ENCODE data around the gene OSBPL7.

OSBPL7 gene

GRCh38 chr17:47823519-47823918, 1.9 kb upstream of the OSBPL7 start:
- no peak for DNase-seq (ENCODE audit: low read depth in 2 of 2)

GRCh38 chr17:47822785-47823184, 1.2 kb upstream of the OSBPL7 start:
- DNase-seq (ENCODE audit: low read depth in 2 of 2), result no peak

GRCh38 chr17:47821031-47821423, 567 bp downstream of the OSBPL7 start:
- no peak for DNase-seq (ENCODE audit: low read depth in 2 of 2)

DNA sequence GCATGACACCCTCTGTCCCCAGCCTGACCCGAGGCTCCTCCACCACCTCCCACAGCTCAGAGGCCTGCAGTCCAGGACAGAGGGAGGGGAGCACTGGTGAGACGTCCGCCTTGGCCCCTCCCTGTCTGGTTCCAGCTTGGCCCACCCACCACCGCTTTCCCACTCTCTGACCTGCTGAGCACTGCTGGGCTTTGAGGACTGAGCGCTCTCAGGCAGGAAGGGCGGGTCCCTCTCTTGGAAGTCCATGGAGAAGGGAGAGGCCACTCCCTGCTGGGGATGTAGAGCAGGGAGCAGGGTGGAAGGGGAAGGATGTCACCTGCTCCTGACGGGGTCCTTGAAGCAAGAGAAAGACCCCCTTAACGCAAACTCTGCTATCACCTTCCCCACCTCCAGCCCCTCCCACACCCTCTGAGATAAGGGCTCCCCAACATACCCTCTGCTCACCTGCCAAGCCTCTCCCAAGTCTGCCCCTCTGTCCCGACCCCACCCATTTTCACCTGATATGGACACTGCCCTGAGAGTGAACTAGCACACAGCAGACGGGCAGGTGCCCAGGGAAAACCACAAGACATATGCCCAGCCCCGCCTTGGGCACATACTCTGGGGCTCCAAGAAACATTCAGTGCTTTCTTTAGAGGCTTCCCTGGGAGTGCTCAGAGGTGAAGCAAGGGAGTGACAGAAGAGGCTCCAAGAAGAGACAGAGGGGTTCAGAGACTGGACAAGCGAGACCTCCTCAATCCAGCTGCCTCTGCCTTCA, 1.4 kb downstream of the OSBPL7 start:
- no peak for DNase-seq (ENCODE audit: low read depth in 2 of 2)

DNA sequence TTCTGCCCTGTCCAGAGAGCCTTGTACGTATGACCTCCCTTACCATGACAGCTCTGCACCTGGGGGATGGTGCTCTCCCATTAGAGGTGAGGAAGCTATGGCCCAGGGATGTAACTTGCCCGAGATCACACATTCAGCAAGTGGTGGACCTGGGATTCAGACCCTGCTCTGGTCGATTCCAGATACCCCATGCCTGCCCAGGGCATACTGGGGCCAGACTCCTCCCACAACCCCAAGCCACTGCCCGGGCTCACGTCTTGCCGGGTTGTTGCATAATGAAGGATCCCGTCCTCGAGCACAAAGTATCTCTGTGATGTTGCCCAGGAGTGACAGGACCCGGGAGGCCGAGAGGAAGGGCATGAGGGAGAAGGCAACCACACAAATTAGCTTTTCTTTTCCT, 2.1 kb downstream of the OSBPL7 start:
- DNase-seq (ENCODE audit: low read depth in 2 of 2), result no peak

DNA sequence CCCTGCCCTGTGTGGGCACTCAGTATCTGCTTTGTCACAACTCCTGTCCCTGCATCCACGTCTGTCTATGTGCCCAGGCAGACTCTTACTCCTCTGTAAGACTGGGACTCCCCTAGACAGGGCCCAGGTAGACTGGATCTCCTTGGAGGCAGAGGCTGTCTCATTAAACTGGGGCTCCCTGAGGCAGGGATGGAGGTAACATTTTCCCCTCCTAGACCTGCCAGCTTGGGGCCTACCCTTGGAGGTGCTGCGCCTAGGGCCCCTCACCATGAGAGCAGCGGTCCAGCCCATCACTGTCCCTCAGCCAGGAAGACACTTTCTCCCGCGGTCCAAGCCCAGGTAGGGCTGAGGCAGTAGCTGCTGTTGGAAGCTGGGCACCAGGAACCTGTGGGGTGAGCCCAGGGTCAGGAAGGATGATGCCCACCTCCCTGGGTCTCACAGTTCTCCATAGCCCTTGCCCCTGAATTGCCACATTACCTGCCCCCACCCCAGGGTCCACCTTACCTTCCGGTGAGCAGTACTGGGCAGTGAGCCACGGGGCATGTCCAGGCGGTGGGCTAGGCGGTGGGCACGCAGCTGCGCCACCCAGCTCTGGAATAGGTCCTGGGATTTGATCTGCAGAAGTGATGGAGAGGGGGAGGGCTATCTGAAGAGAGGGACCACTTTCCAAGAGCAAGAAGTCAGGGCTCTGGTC, 3.4 kb downstream of the OSBPL7 start:
- DNase-seq (ENCODE audit: low read depth in 2 of 2), result no peak

DNA sequence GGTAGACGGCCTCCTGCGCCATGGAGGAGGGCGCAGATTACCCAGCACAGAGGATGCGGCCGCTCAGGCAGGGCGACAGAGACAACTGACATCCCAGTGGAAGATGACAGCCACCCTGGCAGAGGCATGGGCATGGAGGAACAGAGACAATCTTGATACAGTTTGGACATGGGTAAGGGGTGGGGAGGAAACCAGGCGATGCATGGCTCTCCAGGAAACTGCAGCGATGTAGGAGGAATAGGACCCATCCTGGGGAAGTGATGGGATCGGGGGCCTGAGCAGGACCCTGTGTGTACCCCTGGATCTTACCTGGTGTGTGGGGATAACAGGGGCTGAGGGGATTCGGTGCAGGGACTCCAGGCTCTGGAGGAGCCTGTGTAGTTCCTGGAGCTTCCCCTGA, 4.6 kb downstream of the OSBPL7 start:
- no peak for DNase-seq (ENCODE audit: low read depth in 2 of 2)

- no peak for DNase-seq (ENCODE audit: low read depth in 2 of 2)
Observed at GRCh38 chr17:47816111-47816735, 5.4 kb downstream of the OSBPL7 start.

GRCh38 chr17:47815106-47815918, 6.3 kb downstream of the OSBPL7 start:
- DNase-seq (ENCODE audit: low read depth in 2 of 2), result no peak

DNA sequence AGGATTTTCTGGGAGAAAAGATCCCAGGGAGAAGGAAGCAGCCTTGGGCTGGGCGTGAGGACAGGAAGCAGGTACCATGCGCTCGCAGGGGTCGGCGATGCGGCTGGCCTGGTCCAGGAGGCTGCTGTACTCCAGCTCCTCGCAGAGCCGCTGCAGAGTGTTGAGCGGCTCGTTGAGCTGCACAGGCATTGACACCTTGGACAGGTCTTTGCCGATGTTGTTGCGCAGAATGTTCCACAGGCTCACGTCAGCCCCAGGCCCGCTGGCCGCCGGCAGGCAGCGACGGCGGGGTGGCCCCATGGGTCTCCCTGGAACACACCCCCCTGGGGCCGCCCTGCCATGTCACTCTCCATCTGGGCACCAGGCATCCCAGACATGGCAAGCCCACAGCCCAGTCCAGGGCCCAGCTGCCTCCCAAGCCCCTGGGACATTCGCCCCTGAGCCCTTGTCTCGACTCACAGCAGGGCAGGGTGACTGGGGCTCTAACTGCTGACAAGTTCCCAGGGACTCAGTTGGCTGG, 8.0 kb downstream of the OSBPL7 start:
- DNase-seq (ENCODE audit: low read depth in 2 of 2), result no peak

DNA sequence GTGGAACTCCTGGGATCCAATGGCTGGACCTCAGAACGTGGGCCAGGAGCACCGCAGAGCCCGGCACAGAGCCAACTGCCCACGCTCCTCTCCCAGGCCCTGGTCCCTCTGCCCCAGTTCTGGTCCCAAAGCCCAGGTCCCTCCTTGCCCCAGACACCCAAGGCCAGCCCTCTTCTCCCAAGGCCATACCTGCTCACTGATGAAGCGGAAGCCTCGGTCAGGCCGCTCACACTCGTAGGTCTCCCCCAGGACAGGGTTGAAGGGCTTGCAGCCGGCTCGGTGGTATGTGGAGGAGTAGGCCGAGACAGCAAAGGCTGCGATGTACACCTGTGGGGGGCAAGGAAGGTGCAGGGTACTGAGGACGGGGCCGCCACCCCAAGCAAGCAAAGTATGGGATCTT, 8.5 kb downstream of the OSBPL7 start:
- DNase-seq (ENCODE audit: low read depth in 2 of 2), result no peak

GRCh38 chr17:47812146-47812920, 9.3 kb downstream of the OSBPL7 start:
- no peak for DNase-seq (ENCODE audit: low read depth in 2 of 2)

GRCh38 chr17:47811709-47812108, 9.9 kb downstream of the OSBPL7 start:
- no peak for DNase-seq (ENCODE audit: low read depth in 2 of 2)

- no peak for DNase-seq (ENCODE audit: low read depth in 2 of 2)
Observed at GRCh38 chr17:47810901-47811635, 10.5 kb downstream of the OSBPL7 start.

DNA sequence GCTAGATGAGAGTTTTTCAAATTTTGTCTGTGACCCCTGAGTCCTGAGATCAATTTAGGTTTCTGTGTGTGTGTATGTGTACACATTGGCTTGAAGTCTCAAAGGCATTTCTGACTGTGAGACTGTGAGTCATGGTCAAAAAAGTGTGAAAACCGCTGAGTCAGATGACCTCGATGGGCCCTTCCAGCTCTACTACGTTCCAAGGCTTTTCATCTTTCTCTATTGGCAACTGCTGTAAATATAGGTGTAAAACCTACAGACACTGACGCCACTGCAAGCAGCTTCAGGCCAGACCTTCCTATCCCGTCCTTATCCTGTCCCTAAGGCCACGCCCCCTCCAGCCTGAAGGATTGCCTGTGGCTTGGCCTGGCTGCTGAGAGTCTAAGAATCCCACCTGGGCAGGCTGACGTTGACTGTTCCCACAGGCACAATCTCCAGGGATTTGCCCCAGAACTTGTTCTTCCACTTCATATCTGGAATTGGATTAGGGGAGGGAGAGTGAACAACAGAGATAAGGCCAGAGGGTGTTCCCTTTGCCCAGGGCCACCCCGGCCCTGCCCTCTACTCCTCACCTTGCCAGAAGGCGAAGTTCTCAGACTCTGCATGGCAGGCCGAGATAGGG, 11.3 kb downstream of the OSBPL7 start:
- DNase-seq (ENCODE audit: low read depth in 2 of 2), result no peak

- DNase-seq (ENCODE audit: low read depth in 2 of 2), result no peak
Observed at GRCh38 chr17:47808830-47809480, 12.6 kb downstream of the OSBPL7 start.

DNA sequence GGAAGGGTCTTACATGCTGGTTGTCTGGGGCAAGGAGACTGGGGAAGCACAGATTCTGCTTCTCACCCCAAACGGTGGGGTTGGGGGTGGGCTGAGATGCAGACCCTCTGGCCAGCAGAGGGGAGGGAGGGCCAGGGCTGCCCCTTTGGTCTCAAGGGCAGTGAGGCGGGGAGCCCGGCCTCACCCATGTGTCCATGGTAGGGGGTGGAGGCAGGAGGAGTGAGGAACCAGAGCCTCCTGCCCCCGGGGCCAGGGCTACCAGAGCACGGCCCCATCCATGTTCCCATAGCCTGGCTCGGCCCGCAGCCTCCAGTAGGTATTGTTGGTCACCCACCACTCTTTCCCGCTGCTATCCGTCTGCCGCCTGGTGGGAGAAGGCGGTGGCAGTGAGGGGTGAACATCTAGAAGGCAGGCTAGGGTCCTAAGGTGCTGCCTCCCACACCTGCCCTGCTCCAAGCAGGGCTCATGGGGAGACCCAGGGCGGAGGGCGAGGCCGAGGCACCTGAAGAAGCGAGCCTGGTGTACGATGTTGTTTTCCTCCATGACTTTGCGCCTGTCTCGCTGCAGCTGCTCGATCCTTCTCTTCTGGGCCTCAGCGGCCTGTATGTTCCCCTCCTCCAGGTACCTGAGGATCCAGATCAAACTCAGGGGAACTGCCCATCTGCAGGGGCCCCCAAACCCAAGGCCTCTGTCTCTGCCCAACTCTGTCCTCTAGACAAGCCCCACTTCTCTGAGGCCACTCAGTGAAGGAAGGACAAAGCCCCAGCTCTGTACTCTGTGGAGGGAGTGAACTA, 13.4 kb downstream of the OSBPL7 start:
- no peak for DNase-seq (ENCODE audit: low read depth in 2 of 2)

- no peak for DNase-seq (ENCODE audit: low read depth in 2 of 2)
Observed at GRCh38 chr17:47807421-47807820, 14.2 kb downstream of the OSBPL7 start.

GRCh38 chr17:47806913-47807255, 14.7 kb downstream of the OSBPL7 start:
- DNase-seq (ENCODE audit: low read depth in 2 of 2), result no peak

All from stimulated activated CD4-positive, alpha-beta T cell treated with anti-CD3 and anti-CD28 coated beads, Interleukin-1b, Interleukin-23, amount 100 ng/mL, for 4 hours (primary cell).